ENCODE data around the gene DIS3L.

DNA sequence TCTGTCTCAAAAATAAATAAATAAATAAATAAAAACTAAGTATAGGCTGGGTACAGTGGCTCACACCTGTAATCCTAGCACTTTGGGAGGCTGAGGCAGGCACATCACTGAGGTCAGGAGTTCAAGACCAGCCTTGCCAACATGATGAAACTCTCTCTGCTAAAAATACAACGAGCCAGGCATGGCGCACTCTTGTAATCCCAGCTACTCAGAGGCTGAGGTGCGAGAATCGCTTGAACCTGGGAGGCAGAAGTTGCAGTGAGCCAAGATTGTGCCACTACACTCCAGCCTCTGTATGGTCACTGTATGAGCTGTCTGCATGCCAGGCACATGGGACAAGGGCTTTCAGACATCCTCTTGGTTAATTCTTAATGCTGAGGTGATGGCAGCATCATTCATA lies 34.4 kb downstream of the DIS3L start:
- TF ChIP-seq, protein P1, sequence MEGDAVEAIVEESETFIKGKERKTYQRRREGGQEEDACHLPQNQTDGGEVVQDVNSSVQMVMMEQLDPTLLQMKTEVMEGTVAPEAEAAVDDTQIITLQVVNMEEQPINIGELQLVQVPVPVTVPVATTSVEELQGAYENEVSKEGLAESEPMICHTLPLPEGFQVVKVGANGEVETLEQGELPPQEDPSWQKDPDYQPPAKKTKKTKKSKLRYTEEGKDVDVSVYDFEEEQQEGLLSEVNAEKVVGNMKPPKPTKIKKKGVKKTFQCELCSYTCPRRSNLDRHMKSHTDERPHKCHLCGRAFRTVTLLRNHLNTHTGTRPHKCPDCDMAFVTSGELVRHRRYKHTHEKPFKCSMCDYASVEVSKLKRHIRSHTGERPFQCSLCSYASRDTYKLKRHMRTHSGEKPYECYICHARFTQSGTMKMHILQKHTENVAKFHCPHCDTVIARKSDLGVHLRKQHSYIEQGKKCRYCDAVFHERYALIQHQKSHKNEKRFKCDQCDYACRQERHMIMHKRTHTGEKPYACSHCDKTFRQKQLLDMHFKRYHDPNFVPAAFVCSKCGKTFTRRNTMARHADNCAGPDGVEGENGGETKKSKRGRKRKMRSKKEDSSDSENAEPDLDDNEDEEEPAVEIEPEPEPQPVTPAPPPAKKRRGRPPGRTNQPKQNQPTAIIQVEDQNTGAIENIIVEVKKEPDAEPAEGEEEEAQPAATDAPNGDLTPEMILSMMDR (IDR thresholded peaks at IDR 0.05) = no peak
- TF ChIP-seq POLR2A (IDR thresholded peaks at IDR 0.05) = no peak
